ENCODE data around the gene GPR84. TPM values are rescaled to one million over a fixed set of nuclear protein-coding genes. Genes with fewer than 3 reads are reported as not detected.

The GPR84 gene
- total and polyA plus RNA-seq, 9 of the 15 experiments (the other 6 are each of a cell fraction or from before 2014, with no cell fraction given) = 0.07 to 0.18 (median 0.11) TPM; not detected in 5

GRCh38 chr12:54379398-54380201 is 15.3 kb upstream of the GPR84 start (continued):
- TF ChIP-seq DEAF1 (CRISPR knock-in tag; IDR thresholded peaks at IDR 0.05) (peak; percentile 83), CHD1 (IDR thresholded peaks at IDR 0.05; ENCODE audit: low read length) (no peak), TOE1 (IDR thresholded peaks at IDR 0.05; ENCODE audit: borderline replicate concordance) (peak; percentile 71), TOE1 (CRISPR knock-in tag; IDR thresholded peaks at IDR 0.05; ENCODE audit: borderline replicate concordance, low read depth) (no peak), EZH2 (IDR thresholded peaks at IDR 0.05; ENCODE audit: borderline replicate concordance, low read depth, low read length) (no peak), MTA1 (IDR thresholded peaks at IDR 0.05; ENCODE audit: borderline replicate concordance) (no peak; the same call in 1 of the 2 replicates), ZBTB1 (CRISPR knock-in tag; IDR thresholded peaks at IDR 0.05; ENCODE audit: borderline replicate concordance, low read depth) (no peak), ZNF274 (IDR thresholded peaks at IDR 0.05; ENCODE audit: borderline replicate concordance, low read depth, low read length) (no peak), HCFC1 (IDR thresholded peaks at IDR 0.05; ENCODE audit: low read depth, low read length) (peak; percentile 53; the same call in 1 of the 2 replicates), RCOR1 (IDR thresholded peaks at IDR 0.05; ENCODE audit: borderline replicate concordance in 1 of 2, low read depth in 2 of 2, low read length in 2 of 2) (peak; percentile 14 to 80; a peak in 3 of 4 replicates), POLR2A (conservative IDR thresholded peaks at IDR 0.05) (no peak), MAX (CRISPR knock-in tag; IDR thresholded peaks at IDR 0.05) (peak; percentile 76), PHF8 (IDR thresholded peaks at IDR 0.05; ENCODE audit: borderline replicate concordance, low read length) (no peak), SRSF7 (optimal IDR thresholded peaks at IDR 0.05; ENCODE audit: low read depth, low read length) (no peak), EP400 (IDR thresholded peaks at IDR 0.05) (peak; percentile 54; the same call in 1 of the 2 replicates), ARID3B (CRISPR knock-in tag; IDR thresholded peaks at IDR 0.05; ENCODE audit: borderline replicate concordance) (no peak), HDAC3 (IDR thresholded peaks at IDR 0.05; ENCODE audit: borderline replicate concordance, partially characterized antibody) (no peak), NFE2 (IDR thresholded peaks at IDR 0.05; ENCODE audit: low read depth) (no peak)

Measured in K562 (cell line).